ENCODE data around the gene ETV6.

DNA sequence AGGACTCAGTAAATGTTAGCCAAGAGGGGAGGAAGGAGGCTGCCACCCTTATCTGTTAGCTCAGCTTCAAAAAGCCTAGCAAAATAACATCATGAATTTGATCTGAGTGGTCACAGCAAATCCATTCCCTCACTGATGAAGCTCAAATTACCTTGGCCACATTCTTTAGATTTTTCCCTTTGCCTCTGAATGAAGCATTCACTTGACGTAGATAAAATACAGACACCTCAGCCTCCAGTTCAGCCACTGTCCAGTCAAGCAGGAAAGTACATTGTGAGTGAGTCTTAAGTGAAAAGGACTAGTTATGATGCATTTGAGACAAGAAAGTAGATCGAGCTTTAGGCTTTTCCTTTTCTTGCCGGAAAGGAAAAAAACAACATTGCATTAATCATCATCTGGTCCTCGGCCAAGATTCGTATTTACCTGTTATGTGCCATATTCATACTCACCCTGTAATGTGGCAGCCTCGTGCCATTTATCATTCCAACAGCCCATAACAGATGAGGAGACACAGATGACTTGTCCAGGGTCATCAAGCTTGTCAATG, 146.5 kb downstream of the ETV6 start:
- TF ChIP-seq POLR2A (IDR thresholded peaks at IDR 0.05; ENCODE audit: low read depth, low read length) (no peak), POLR2AphosphoS5 (IDR thresholded peaks at IDR 0.05; ENCODE audit: low read depth, low read length) (no peak), TAF1 (IDR thresholded peaks at IDR 0.05; ENCODE audit: borderline replicate concordance, low read depth, low read length) (no peak)

Measured in GM12892 (cell line).